ENCODE results near the gene LSS. TPM values are rescaled to one million over a fixed set of nuclear protein-coding genes. Genes with fewer than 3 reads are reported as not detected.
"Not testable (repeated sequence)": the region's sequence is repeated elsewhere in the genome, so short reads cannot be mapped to it uniquely, and the experiment has no call there.

The LSS gene
- total and polyA plus RNA-seq, 4 donors: 9.3 to 85.2 (median 56.1) TPM

DNA sequence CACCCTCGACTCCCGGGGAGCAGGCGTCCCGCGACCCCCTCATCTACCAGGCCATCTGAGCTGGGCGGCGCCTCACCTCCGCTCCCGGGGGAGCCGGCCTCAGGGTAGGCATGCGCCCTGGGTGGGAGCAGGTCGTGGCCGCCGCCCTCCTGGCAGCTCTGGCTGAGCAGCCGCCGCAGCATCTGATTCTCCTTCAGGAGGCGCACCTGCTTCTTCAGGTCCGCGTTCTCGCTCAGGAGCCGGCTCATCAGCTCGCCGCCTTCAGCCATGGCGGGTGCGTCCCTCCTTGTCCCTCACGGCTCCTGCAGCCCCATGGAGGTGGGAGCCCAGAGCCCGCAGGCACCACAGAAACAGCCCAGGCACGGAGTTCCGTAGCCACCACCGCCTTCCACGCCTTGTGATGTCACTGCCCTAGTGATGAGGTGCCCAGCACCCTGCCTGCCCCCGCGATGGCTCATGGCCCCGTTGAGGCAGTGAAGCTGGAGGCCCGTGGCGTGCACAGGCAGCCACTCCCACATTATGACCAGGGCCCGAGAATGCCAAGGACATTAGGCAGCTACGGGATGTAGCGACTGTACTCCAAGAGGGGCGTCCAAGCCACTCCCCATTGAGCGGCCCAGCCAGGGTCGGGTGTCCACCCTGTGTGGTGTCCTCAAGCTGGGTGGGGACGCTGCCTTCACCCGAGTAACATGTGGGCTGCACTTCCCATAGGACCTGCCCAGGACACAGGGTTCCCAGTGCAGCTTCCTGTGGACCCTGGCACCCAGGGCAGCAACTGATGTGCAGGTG, 45.8 kb downstream of the LSS start:
- intact Hi-C loops (cut with DNase I): loop anchor here in 1 of 2 donors (5.0 kb wide), 1 partner anchor 140 kb away; the partner anchor contains the start of genes C21orf58 and PCNT
- ATAC-seq (ENCODE audit: low FRiP score) (no peak), DNase-seq (peak in 1 of 2 donors; percentile 81)
- no peaks in the 10 kb centered on the region for H3K27me3 ChIP-seq (ENCODE audit: control insufficient read depth in 1 of 2, insufficient read depth in 2 of 2, low read length in 1 of 2)
- no peaks in the 10 kb centered on the region for H3K36me3 ChIP-seq (ENCODE audit: control insufficient read depth in 1 of 2, insufficient read depth in 2 of 2, low read length in 1 of 2)
- no peak overlapping the region for H3K27ac ChIP-seq (ENCODE audit: low read depth in 1 of 2, low read length in 2 of 2)
- H3K9me3 ChIP-seq (ENCODE audit: control insufficient read depth, low read length): no peaks in the 10 kb centered on the region
- WGBS, 2 donors: 85 to 90% methylated on average over 44 of the region's 44 CpGs
- no peak overlapping the region for H3K4me3 ChIP-seq (ENCODE audit: low read length in 2 of 2)
- H3K4me1 ChIP-seq (ENCODE audit: control insufficient read depth in 1 of 2, insufficient read depth in 2 of 2, low read length in 2 of 2): no peaks in the 10 kb centered on the region

DNA sequence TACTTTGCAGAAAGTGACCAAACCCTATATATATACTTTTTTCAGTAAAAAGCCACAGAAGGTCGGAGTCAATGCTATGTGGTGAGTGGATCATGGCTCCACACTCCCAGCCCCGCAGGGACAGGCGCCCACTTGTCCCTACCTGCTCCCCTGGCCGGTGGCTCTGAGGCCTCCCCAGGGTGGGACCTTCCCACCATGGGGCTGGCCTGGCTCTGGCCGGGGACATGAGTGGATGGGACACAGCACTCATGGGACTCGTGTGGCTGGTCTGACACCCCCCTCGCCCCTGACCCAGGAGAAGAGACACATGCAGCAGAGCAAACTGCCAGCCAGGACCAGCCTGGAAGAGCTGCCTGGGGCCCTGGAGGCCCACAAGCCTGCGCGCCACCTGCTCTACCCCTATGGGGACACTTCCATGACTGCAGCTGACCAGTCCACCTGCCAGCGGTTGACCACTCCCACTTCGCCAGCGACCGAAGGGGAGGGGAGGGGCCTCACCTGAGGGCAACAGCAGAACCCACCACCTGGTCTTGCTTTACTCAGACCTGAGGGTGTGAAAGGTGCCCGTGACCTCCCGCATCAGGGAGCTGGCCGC, 46.5 kb downstream of the LSS start:
- H3K27me3 ChIP-seq (ENCODE audit: control insufficient read depth in 1 of 2, insufficient read depth in 2 of 2, low read length in 1 of 2): no peaks in the 10 kb centered on the region
- H3K36me3 ChIP-seq (ENCODE audit: control insufficient read depth in 1 of 2, insufficient read depth in 2 of 2, low read length in 1 of 2): no peaks in the 10 kb centered on the region
- WGBS, 2 donors: 83 to 89% methylated on average over 15 to 16 of the region's 16 CpGs
- intact Hi-C loops (cut with DNase I): loop anchor here in 1 of 2 donors (5.0 kb wide), 1 partner anchor 140 kb away; the partner anchor contains the start of genes C21orf58 and PCNT
- DNase-seq (peak; percentile 46 to 78), ATAC-seq (ENCODE audit: low FRiP score) (no peak)
- no peaks in the 10 kb centered on the region for H3K9me3 ChIP-seq (ENCODE audit: control insufficient read depth, low read length)
- no peaks in the 10 kb centered on the region for H3K4me1 ChIP-seq (ENCODE audit: control insufficient read depth in 1 of 2, insufficient read depth in 2 of 2, low read length in 2 of 2)
- H3K27ac ChIP-seq (ENCODE audit: low read depth in 1 of 2, low read length in 2 of 2): no peak overlapping the region
- H3K4me3 ChIP-seq (ENCODE audit: low read length in 2 of 2): no peak overlapping the region

GRCh38 chr21:46181436-46181835, 47.1 kb downstream of the LSS start:
- WGBS, 2 donors: 89% methylated on average over 19 of the region's 19 CpGs
- Histone ChIP-seq H3K27ac (ENCODE audit: low read depth in 1 of 2, low read length in 2 of 2) (no peak overlapping the region), H3K4me1 (ENCODE audit: control insufficient read depth in 1 of 2, insufficient read depth in 2 of 2, low read length in 2 of 2) (no peaks in the 10 kb centered on the region), H3K4me3 (ENCODE audit: low read length in 2 of 2) (no peak overlapping the region), H3K27me3 (ENCODE audit: control insufficient read depth in 1 of 2, insufficient read depth in 2 of 2, low read length in 1 of 2) (no peaks in the 10 kb centered on the region), H3K9me3 (ENCODE audit: control insufficient read depth, low read length) (no peaks in the 10 kb centered on the region), H3K36me3 (ENCODE audit: control insufficient read depth in 1 of 2, insufficient read depth in 2 of 2, low read length in 1 of 2) (no peaks in the 10 kb centered on the region)
- DNase-seq (peak; percentile 42 to 72), ATAC-seq (ENCODE audit: low FRiP score) (no peak)
- intact Hi-C loops (cut with DNase I): loop anchor here in 1 of 2 donors (5.0 kb wide), 1 partner anchor 141 kb away; the partner anchor contains the start of genes C21orf58 and PCNT

GRCh38 chr21:46180778-46181391, 47.7 kb downstream of the LSS start:
- Histone ChIP-seq H3K4me3 (ENCODE audit: low read length in 2 of 2) (no peak overlapping the region), H3K4me1 (ENCODE audit: control insufficient read depth in 1 of 2, insufficient read depth in 2 of 2, low read length in 2 of 2) (no peaks in the 10 kb centered on the region), H3K36me3 (ENCODE audit: control insufficient read depth in 1 of 2, insufficient read depth in 2 of 2, low read length in 1 of 2) (no peaks in the 10 kb centered on the region), H3K27ac (ENCODE audit: low read depth in 1 of 2, low read length in 2 of 2) (no peak overlapping the region), H3K27me3 (ENCODE audit: control insufficient read depth in 1 of 2, insufficient read depth in 2 of 2, low read length in 1 of 2) (no peaks in the 10 kb centered on the region), H3K9me3 (ENCODE audit: control insufficient read depth, low read length) (no peaks in the 10 kb centered on the region)
- WGBS, 2 donors: 89 to 94% methylated on average over 26 of the region's 26 CpGs
- intact Hi-C loops (cut with DNase I): loop anchor here in 1 of 2 donors (5.0 kb wide), 1 partner anchor 141 kb away; the partner anchor contains the start of genes C21orf58 and PCNT
- ATAC-seq (ENCODE audit: low FRiP score): no peak
- DNase-seq: peak; percentile 48 to 73

- 85 to 88% methylated on average over 24 of the region's 24 CpGs for WGBS, 2 donors
- no peaks in the 10 kb centered on the region for H3K27me3 ChIP-seq (ENCODE audit: control insufficient read depth in 1 of 2, insufficient read depth in 2 of 2, low read length in 1 of 2)
- intact Hi-C loops (cut with DNase I): loop anchor here in 1 of 2 donors (5.0 kb wide), 1 partner anchor 142 kb away; the partner anchor contains the start of genes C21orf58 and PCNT
- no peak overlapping the region for H3K27ac ChIP-seq (ENCODE audit: low read depth in 1 of 2, low read length in 2 of 2)
- no peaks in the 10 kb centered on the region for H3K4me1 ChIP-seq (ENCODE audit: control insufficient read depth in 1 of 2, insufficient read depth in 2 of 2, low read length in 2 of 2)
- ATAC-seq (ENCODE audit: low FRiP score) (no peak), DNase-seq (no peak)
- no peak overlapping the region for H3K4me3 ChIP-seq (ENCODE audit: low read length in 2 of 2)
- no peaks in the 10 kb centered on the region for H3K9me3 ChIP-seq (ENCODE audit: control insufficient read depth, low read length)
- no peaks in the 10 kb centered on the region for H3K36me3 ChIP-seq (ENCODE audit: control insufficient read depth in 1 of 2, insufficient read depth in 2 of 2, low read length in 1 of 2)
These were observed 48.4 kb downstream of the LSS start for GRCh38 chr21:46180079-46180722.

DNA sequence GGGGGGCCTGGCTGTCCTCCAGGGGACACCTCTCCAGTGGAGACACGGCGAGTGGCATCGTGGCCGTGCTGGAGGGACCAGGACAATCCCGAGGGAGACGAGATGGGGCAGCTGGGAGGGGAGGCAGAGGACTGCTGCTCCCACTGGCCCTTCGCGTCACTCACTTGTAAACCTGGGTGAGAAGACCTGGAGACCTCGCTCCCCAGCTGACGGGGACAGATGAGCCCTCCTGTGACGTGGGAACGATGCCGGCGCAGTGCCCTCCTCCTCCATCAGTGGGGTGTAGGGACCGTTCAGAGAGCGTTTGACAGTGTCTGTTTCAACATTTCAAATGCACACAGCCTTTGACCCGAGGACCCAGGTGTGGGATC, 48.9 kb downstream of the LSS start:
- Histone ChIP-seq H3K4me1 (ENCODE audit: control insufficient read depth in 1 of 2, insufficient read depth in 2 of 2, low read length in 2 of 2) (no peaks in the 10 kb centered on the region), H3K27ac (ENCODE audit: low read depth in 1 of 2, low read length in 2 of 2) (no peak overlapping the region), H3K9me3 (ENCODE audit: control insufficient read depth, low read length) (no peaks in the 10 kb centered on the region), H3K27me3 (ENCODE audit: control insufficient read depth in 1 of 2, insufficient read depth in 2 of 2, low read length in 1 of 2) (no peaks in the 10 kb centered on the region), H3K4me3 (ENCODE audit: low read length in 2 of 2) (no peak overlapping the region), H3K36me3 (ENCODE audit: control insufficient read depth in 1 of 2, insufficient read depth in 2 of 2, low read length in 1 of 2) (no peaks in the 10 kb centered on the region)
- 88 to 90% methylated on average over 17 of the region's 17 CpGs for WGBS, 2 donors
- peak; percentile 46 to 72 for DNase-seq
- no peak for ATAC-seq (ENCODE audit: low FRiP score)
- intact Hi-C loops (cut with DNase I): loop anchor here in 1 of 2 donors (5.0 kb wide), 1 partner anchor 143 kb away; the partner anchor contains the start of genes C21orf58 and PCNT

DNA sequence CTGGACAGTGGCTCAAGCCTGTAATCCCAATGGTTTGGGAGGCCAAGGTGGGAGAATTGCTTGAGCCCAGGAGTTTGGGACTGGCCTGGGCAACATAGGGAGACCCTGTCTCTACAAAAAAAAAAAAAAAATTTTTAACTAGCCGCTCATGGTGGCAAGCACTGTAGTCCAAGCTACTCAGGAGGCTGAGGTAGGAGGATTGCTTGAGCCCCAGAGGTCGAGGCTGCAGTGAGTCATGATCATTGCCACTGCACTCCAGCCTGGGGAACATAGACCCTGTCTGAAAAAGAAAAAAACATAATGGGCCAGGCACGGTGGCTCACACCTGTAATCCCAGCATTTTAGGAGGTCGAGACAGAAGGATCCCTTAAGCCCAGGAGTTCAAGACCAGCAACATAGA, 49.6 kb downstream of the LSS start:
- Histone ChIP-seq H3K27ac (ENCODE audit: low read depth in 1 of 2, low read length in 2 of 2) (no peak overlapping the region), H3K36me3 (ENCODE audit: control insufficient read depth in 1 of 2, insufficient read depth in 2 of 2, low read length in 1 of 2) (no peaks in the 10 kb centered on the region), H3K27me3 (ENCODE audit: control insufficient read depth in 1 of 2, insufficient read depth in 2 of 2, low read length in 1 of 2) (no peaks in the 10 kb centered on the region), H3K4me3 (ENCODE audit: low read length in 2 of 2) (no peak overlapping the region), H3K9me3 (ENCODE audit: control insufficient read depth, low read length) (no peaks in the 10 kb centered on the region), H3K4me1 (ENCODE audit: control insufficient read depth in 1 of 2, insufficient read depth in 2 of 2, low read length in 2 of 2) (no peaks in the 10 kb centered on the region)
- intact Hi-C loops (cut with DNase I): no loop called here
- 89 to 90% methylated on average over 4 of the region's 4 CpGs for WGBS, 2 donors
- ATAC-seq (ENCODE audit: low FRiP score) (no peak), DNase-seq (no peak)

GRCh38 chr21:46176443-46177129, 52.0 kb downstream of the LSS start:
- 92 to 96% methylated on average over 3 of the region's 3 CpGs for WGBS, 2 donors
- H3K4me3 ChIP-seq (ENCODE audit: low read length in 2 of 2); H3K27ac ChIP-seq (ENCODE audit: low read depth in 1 of 2, low read length in 2 of 2); intact Hi-C loops (cut with DNase I); H3K9me3 ChIP-seq (ENCODE audit: control insufficient read depth, low read length); H3K36me3 ChIP-seq (ENCODE audit: control insufficient read depth in 1 of 2, insufficient read depth in 2 of 2, low read length in 1 of 2); H3K4me1 ChIP-seq (ENCODE audit: control insufficient read depth in 1 of 2, insufficient read depth in 2 of 2, low read length in 2 of 2); H3K27me3 ChIP-seq (ENCODE audit: control insufficient read depth in 1 of 2, insufficient read depth in 2 of 2, low read length in 1 of 2); DNase-seq; ATAC-seq (ENCODE audit: low FRiP score): not testable (repeated sequence)

Data from aorta (tissue), 5 donors.